HepG2 (cell line): Measurements from ENCODE around the gene ZNF804B.

Experiments
- NCOR1 ChIP-seq: fragments of 200-600 bp; sonication (generic); IDR thresholded peaks from 2 replicates; pipeline ENCODE4 v1.7.0; 2017; ENCODE audit warnings: antibody characterized with exemption, low read length, borderline replicate concordance
- NR3C1 ChIP-seq: sonication (generic); formaldehyde crosslinking; IDR thresholded peaks from 2 replicates; pipeline ENCODE4 v1.4.0; 2020; ENCODE audit warnings: missing genetic modification reagents
- POLR2A ChIP-seq, 2 experiments: IDR thresholded peaks; 2 replicates each; pipeline ENCODE4 v1.6.1; 2011; ENCODE audit warnings: low read depth in 2 of 2, low read length in 2 of 2, mild to moderate bottlenecking in 1 of 2, moderate library complexity in 1 of 2; ENCODE audit not compliant: insufficient read depth in 1 of 2
- PRDM15 ChIP-seq: sonication (generic); formaldehyde crosslinking; IDR thresholded peaks from 2 replicates; pipeline ENCODE4 v1.4.0; 2020; ENCODE audit warnings: missing genetic modification reagents
- TCF7 ChIP-seq: sonication (generic); IDR thresholded peaks from 2 replicates; pipeline ENCODE4 v1.6.1; 2016; ENCODE audit warnings: antibody characterized with exemption, low read depth
- ZNF496 ChIP-seq: sonication (generic); formaldehyde crosslinking; IDR thresholded peaks from 2 replicates; pipeline ENCODE4 v1.8.1; 2023; ENCODE audit warnings: mild to moderate bottlenecking, moderate library complexity, missing genetic modification reagents; ENCODE audit not compliant: insufficient replicate concordance
- TF ChIP-seq, protein P1 (sequence below): sonication (generic); formaldehyde crosslinking; IDR thresholded peaks from 2 replicates; pipeline ENCODE4 v1.5.0; 2020; ENCODE audit warnings: mild to moderate bottlenecking, missing genetic modification reagents, moderate library complexity

DNA sequence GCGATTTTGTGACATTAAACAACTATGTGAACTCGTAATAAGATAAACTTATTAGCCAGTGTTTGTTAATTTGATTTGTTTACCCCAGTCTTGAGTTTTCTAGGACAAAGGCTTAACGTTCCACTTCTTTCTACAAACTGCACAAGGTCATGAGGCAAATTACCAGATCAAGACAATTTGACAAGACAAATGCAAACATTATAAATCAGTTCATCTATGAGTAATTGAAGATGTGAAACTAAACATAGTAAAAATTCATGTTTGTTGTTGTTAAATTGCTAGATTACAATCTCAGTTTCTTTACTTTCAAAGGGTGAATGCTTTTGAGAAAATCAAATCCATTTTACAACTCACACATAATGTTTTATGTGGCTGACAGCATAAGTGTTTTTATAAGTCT, 13.4 kb upstream of the ZNF804B start:
- TF ChIP-seq TCF7 (no peak), NR3C1 (no peak), POLR2A (IDR thresholded peaks at IDR 0.05; ENCODE audit: insufficient read depth in 1 of 2, low read depth in 2 of 2, low read length in 2 of 2) (no peak), PRDM15 (CRISPR knock-in tag) (no peak), ZNF496 (CRISPR knock-in tag) (no peak), NCOR1 (no peak)
- TF ChIP-seq, protein P1, sequence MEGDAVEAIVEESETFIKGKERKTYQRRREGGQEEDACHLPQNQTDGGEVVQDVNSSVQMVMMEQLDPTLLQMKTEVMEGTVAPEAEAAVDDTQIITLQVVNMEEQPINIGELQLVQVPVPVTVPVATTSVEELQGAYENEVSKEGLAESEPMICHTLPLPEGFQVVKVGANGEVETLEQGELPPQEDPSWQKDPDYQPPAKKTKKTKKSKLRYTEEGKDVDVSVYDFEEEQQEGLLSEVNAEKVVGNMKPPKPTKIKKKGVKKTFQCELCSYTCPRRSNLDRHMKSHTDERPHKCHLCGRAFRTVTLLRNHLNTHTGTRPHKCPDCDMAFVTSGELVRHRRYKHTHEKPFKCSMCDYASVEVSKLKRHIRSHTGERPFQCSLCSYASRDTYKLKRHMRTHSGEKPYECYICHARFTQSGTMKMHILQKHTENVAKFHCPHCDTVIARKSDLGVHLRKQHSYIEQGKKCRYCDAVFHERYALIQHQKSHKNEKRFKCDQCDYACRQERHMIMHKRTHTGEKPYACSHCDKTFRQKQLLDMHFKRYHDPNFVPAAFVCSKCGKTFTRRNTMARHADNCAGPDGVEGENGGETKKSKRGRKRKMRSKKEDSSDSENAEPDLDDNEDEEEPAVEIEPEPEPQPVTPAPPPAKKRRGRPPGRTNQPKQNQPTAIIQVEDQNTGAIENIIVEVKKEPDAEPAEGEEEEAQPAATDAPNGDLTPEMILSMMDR (CRISPR knock-in tag) = no peak
